GM12872 (cell line): Measurements from ENCODE around the gene PKDREJ.

Experiments used
- TF ChIP-seq, protein P1 (sequence below): IDR thresholded peaks from 3 replicates; pipeline ENCODE4 v1.5.1; 2011; ENCODE audit warnings: low read depth, mild to moderate bottlenecking, low read length, moderate library complexity; ENCODE audit not compliant: insufficient read depth

PKDREJ gene

DNA sequence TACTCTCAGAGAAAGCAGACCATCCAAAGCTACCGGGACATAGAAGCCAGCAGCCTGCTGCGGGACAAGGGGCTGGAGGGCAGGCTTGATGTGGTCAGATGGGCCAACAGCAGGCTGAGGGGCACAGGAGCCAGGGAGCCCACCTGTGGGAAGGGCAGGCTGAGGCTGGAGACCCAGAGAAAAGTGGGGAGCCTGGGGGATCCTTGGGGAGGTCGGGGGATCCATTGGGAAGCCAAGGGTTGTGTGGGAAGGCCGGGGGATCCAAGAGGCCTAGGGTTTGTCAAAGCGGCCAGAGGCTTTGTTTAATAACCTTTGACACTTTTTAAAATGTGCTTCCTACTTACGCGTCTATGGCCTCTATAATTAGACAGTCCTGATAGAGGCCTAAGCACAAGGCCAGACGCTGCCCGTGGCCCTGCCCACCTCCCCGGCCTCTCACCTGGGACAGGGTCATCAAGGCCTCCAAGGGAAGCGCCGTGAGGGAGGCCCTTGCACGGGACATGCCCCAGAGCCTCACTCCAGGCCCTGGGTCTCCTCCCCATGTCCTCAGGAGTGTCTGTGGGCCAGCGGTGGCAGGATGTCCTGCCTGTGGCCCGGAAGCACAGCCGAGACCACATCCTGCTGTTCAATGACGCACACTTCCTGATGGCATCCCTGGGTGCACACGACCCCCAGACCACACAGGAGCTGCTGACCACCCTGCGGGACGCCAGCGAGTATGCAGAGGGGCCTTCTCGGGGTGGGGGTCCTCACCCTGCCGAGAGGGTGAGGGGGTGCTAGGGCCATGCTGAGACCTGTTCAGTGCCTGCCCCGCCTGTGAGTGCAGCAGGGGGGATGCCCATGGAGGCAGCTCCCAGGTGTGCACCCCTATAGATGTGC, 25.0 kb upstream of the PKDREJ start:
- TF ChIP-seq, protein P1, sequence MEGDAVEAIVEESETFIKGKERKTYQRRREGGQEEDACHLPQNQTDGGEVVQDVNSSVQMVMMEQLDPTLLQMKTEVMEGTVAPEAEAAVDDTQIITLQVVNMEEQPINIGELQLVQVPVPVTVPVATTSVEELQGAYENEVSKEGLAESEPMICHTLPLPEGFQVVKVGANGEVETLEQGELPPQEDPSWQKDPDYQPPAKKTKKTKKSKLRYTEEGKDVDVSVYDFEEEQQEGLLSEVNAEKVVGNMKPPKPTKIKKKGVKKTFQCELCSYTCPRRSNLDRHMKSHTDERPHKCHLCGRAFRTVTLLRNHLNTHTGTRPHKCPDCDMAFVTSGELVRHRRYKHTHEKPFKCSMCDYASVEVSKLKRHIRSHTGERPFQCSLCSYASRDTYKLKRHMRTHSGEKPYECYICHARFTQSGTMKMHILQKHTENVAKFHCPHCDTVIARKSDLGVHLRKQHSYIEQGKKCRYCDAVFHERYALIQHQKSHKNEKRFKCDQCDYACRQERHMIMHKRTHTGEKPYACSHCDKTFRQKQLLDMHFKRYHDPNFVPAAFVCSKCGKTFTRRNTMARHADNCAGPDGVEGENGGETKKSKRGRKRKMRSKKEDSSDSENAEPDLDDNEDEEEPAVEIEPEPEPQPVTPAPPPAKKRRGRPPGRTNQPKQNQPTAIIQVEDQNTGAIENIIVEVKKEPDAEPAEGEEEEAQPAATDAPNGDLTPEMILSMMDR: no peak

DNA sequence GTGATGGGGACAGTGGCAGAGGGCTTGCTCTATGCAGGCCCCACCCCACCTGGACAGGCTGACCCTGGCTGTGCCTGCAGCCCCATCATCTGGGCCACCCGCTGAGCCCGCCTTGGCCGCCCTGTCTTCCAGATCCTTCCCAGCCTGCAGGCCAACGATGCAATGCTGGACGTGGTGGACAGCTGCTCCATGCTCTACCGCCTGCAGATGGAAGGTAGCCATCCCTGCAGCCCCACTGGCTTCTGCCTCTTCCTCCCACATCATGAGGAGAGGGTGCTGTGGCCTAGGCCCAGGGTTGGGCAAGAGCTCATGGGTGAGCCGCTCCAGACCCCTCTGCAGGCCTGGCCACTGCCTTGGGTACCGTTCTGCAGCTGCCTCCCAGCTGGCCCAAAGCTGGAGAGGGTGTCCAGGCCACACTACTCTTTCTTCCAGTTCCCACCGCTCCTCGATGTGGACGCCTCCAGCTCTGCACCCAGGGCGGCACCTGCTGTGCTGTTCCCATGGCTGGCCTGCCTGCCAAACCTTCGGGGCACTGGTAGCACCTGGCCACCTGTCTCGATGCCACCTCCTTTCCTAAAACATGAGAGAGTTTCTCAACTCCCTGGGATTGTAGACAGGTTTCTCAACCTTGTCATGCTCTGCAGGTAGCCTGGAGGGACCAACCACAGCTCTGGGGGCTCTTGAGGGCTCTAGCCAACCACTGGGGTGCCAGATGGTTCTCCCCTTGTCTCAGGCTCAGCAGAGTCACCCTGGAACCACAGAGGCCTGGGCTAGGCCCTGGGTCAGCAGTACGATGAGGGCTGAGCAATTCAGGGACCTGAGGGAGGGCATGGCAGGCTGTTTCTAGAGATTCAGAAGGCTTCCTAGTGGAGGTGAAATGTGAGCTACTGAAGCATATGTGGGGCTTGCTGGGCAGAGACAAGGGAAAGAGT, 24.1 kb upstream of the PKDREJ start:
- TF ChIP-seq, protein P1: no peak

DNA sequence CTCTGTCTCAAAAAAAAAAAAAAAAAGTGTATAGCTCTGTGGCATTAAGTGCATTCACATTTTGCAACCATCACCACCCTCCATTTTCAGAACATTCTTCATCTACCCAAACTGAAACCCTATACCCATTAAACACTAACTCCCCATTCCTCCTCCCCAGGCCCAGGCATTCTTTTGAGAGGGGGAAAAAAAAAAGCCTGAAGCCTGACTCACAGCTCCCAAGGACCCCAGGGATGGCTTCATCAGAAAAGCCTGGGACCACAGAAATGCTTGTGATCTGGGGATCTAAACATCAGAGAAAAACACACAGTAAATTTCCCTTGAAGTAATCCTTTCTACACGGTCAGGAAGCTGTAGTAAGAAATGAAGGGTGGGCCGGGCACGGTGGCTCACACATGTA, 22.9 kb upstream of the PKDREJ start:
- TF ChIP-seq, protein P1: no peak

DNA sequence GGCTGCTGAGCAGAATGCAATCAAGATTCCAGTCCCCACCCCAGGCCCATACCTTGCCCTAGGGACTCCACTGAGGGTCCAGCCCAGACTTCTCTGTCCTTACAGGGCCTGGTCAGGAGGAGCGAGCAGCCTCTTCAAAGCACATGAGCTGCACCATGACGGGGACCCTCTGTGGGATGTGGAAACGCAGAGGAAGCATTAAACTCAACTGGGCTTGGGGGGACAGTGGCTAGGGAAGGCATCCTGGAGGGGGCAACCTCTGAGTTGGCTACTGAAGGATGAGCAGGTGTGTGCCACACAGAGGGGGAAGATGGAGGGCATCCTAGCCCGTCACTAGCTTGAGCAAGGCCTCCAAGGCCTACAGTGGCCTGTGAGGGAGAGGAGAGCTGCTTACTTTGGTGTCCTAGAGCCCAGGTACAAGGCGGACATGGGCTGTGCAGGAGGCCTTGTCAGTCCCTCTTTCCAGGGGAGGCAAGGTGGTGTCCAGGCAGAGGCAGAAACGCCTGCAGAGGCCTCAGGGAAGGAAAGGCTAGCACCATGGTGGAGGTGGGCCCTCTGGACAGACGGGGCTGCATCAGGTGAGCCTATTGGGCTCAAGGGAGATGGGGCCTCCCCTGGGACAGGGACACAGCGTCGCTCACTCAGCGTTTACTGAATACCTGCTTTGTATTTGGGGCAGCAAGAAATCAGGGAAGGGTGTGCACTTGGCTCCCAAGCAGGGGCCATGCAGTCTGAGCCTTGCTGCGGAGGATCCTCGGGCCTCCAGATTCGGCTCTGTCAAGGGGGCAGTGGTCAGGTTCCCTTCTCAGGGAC, 18.9 kb upstream of the PKDREJ start:
- TF ChIP-seq, protein P1: no peak

DNA sequence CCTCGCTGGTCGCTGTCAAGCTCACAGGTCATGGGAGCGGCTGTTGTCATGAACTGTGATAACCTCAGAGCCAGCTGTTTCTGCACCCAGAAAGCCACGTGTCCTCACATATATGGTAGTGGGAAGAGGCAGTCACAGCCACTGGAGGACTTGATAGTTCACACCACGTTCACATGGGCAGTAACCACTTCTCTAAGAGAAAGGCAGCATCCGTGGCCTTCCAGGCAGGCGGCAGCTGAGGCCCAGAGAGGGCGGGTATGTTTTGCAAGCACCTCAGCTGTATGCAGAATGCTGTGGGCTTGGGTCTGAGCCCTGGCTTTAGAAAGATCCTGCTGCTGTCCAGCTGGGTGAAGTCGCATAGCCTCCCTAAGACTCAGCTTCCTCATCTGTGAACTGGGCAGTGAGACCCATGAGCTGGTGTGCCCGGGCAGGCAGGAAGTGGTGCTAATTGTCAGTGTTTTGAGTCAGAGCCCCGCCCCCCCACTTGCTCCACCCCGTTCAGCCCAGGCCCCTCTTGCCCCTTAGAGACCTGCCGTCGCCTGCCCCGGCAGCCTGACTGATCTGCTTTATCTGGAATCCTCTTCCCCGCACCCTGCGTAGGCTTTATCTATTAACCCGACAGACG, 18.0 kb upstream of the PKDREJ start:
- TF ChIP-seq, protein P1: no peak

DNA sequence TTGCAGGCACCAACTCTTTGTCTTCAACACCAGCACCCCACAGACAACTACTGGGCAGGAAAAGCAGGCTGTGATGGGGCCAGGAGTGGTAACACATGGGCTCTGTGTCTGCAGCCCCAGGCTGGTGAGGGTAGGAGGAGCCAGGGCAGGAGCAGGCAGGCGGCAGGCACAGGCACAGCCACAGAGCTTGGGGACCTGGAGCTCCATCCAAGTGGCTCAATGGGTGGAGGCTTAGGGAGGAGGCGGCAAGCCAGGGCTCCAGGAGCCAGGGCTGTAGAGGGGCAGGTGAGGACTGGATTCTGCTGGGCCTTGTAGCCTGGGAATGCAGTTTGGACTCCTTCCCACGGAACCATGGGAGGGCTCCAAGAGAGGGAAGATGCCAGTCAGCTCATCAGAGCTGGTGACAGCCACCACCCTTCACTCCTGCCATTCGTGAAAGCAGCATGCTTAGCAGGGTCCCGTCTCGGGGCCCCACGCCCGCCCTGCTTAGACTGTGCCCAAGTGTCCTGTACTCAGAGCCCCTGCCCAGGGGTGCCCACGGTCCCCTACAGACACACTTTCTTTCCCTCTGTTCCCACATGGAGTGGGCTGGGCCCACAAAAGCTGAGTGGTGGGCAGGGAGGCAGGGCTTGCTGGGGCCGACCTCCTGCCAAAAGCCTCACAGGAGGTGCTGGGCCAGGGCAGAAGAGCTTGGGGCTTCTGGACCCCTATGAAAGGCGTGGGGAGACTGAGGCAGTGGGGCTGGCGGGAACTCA, 17.1 kb upstream of the PKDREJ start:
- TF ChIP-seq, protein P1: no peak
